Measurements from ENCODE around the gene UQCC5. TPM values are rescaled to one million over a fixed set of nuclear protein-coding genes. Genes with fewer than 3 reads are reported as not detected.

The UQCC5 gene
- polyA plus RNA-seq, 1 donor (not counting 4 experiments of a cell fraction or from before 2014, with no cell fraction given): 20.0 TPM

DNA sequence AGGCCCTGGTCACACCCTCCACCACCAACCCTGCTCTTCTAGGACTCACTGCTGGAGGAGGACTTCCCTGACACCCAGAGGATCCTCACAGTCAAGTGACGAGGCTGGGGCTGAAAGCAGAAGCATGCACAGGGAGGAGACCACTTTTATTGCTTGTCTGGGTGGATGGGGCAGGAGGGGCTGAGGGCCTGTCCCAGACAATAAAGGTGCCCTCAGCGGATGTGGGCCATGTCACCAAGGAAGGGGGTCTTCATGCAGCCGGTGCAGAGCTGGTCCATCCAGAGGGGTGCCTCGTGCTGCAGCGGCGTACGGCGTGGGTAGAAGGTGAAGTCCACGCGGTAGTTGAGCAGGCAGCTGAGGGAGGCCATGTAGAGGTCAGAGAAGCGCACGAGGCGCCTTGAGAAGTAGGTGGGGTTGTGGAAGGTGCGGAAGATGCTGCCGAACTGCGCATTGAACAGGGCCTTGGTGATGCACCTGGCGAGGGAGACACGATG is 12.1 kb upstream of the UQCC5 start:
- H2AFZ ChIP-seq (ENCODE audit: control insufficient read depth, low read length): no peak overlapping the region
- no peaks in the 10 kb centered on the region for H3K79me2 ChIP-seq (ENCODE audit: control insufficient read depth, insufficient read depth, low read length)
- no peak overlapping the region for H3K4me3 ChIP-seq (ENCODE audit: control insufficient read depth in 2 of 3, extremely low read depth in 1 of 3, insufficient read depth in 2 of 3, low read depth in 1 of 3, low read length in 3 of 3)
- DNase-seq (ENCODE audit: low read depth, low spot score) (no peak), FAIRE-seq (no peak)
- H3K9ac ChIP-seq (ENCODE audit: control insufficient read depth, extremely low read depth, insufficient read depth, low read length): no peak overlapping the region
- dilution Hi-C loops (cut with MboI; ENCODE audit: extremely low pct_ligation_motif_present, low sequenced_read_pairs): no loop called here
- peaks cover 12 to 16% of the 10 kb centered on the region in 2 experiments for H3K36me3 ChIP-seq (ENCODE audit: control insufficient read depth in 2 of 2, extremely low read depth in 1 of 2, insufficient read depth in 2 of 2, low read length in 2 of 2)
- no peak overlapping the region for H3K27ac ChIP-seq (ENCODE audit: control insufficient read depth, insufficient read depth, low read length)
- no peaks in the 10 kb centered on the region for H3K9me3 ChIP-seq (ENCODE audit: control insufficient read depth, low read depth, low read length)
- peaks cover 3% of the 10 kb centered on the region for H3K9me1 ChIP-seq (ENCODE audit: control insufficient read depth, extremely low read depth, insufficient read depth, low read length)
- H3K4me2 ChIP-seq (ENCODE audit: control insufficient read depth, extremely low read depth, insufficient read depth, low read depth, low read length): peak overlapping the region; percentile 32
- peaks cover 20% of the 10 kb centered on the region for H3K4me1 ChIP-seq (ENCODE audit: control insufficient read depth, extremely low read depth, insufficient read depth, low read length)
- H4K20me1 ChIP-seq (ENCODE audit: control insufficient read depth, extremely low read depth, insufficient read depth, low read length): peaks cover 3% of the 10 kb centered on the region
- H3K27me3 ChIP-seq (ENCODE audit: control insufficient read depth, extremely low read depth, insufficient read depth, low read length): no peaks in the 10 kb centered on the region
- TF ChIP-seq EZH2 (IDR thresholded peaks at IDR 0.05; ENCODE audit: low read length): no peak

GRCh38 chr3:52524752-52525679 is 11.4 kb upstream of the UQCC5 start:
- Histone ChIP-seq H3K27me3 (ENCODE audit: control insufficient read depth, extremely low read depth, insufficient read depth, low read length) (no peaks in the 10 kb centered on the region), H3K4me3 (ENCODE audit: control insufficient read depth in 2 of 3, extremely low read depth in 1 of 3, insufficient read depth in 2 of 3, low read depth in 1 of 3, low read length in 3 of 3) (no peak overlapping the region), H2AFZ (ENCODE audit: control insufficient read depth, low read length) (no peak overlapping the region), H4K20me1 (ENCODE audit: control insufficient read depth, extremely low read depth, insufficient read depth, low read length) (peaks cover 3% of the 10 kb centered on the region), H3K36me3 (ENCODE audit: control insufficient read depth in 2 of 2, extremely low read depth in 1 of 2, insufficient read depth in 2 of 2, low read length in 2 of 2) (peaks cover 12 to 16% of the 10 kb centered on the region in 2 experiments), H3K9me3 (ENCODE audit: control insufficient read depth, low read depth, low read length) (no peaks in the 10 kb centered on the region), H3K9me1 (ENCODE audit: control insufficient read depth, extremely low read depth, insufficient read depth, low read length) (peaks cover 3% of the 10 kb centered on the region), H3K4me2 (ENCODE audit: control insufficient read depth, extremely low read depth, insufficient read depth, low read depth, low read length) (peak overlapping the region; percentile 32), H3K79me2 (ENCODE audit: control insufficient read depth, insufficient read depth, low read length) (no peaks in the 10 kb centered on the region), H3K4me1 (ENCODE audit: control insufficient read depth, extremely low read depth, insufficient read depth, low read length) (peaks cover 20% of the 10 kb centered on the region), H3K27ac (ENCODE audit: control insufficient read depth, insufficient read depth, low read length) (peak overlapping the region; percentile 47), H3K9ac (ENCODE audit: control insufficient read depth, extremely low read depth, insufficient read depth, low read length) (peak overlapping the region; percentile 18)
- FAIRE-seq: peak; percentile 17
- DNase-seq (ENCODE audit: low read depth, low spot score): no peak
- TF ChIP-seq, protein P1, sequence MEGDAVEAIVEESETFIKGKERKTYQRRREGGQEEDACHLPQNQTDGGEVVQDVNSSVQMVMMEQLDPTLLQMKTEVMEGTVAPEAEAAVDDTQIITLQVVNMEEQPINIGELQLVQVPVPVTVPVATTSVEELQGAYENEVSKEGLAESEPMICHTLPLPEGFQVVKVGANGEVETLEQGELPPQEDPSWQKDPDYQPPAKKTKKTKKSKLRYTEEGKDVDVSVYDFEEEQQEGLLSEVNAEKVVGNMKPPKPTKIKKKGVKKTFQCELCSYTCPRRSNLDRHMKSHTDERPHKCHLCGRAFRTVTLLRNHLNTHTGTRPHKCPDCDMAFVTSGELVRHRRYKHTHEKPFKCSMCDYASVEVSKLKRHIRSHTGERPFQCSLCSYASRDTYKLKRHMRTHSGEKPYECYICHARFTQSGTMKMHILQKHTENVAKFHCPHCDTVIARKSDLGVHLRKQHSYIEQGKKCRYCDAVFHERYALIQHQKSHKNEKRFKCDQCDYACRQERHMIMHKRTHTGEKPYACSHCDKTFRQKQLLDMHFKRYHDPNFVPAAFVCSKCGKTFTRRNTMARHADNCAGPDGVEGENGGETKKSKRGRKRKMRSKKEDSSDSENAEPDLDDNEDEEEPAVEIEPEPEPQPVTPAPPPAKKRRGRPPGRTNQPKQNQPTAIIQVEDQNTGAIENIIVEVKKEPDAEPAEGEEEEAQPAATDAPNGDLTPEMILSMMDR (optimal IDR thresholded peaks at IDR 0.05 in 1 of 3, IDR thresholded peaks at IDR 0.05 in 1 of 3, conservative IDR thresholded peaks at IDR 0.05 in 1 of 3; ENCODE audit: extremely low read depth in 1 of 3, insufficient read depth in 2 of 3, low read length in 3 of 3): no peak
- TF ChIP-seq EZH2 (IDR thresholded peaks at IDR 0.05; ENCODE audit: low read length): no peak
- dilution Hi-C loops (cut with MboI; ENCODE audit: extremely low pct_ligation_motif_present, low sequenced_read_pairs): no loop called here
